SU-DHL-6 (cell line): ENCODE results near the gene SYNJ2.

Experiments
- EZH2phosphoT487 ChIP-seq: fragments of 200-600 bp; sonication (generic), shearing (Covaris generic); conservative IDR thresholded peaks from 2 replicates; pipeline ENCODE4 v1.6.1; 2018; ENCODE audit warnings: mild to moderate bottlenecking, antibody characterized with exemption, low read length, moderate library complexity, mixed read lengths
- TF ChIP-seq, protein P1 (sequence below): fragments of 200-600 bp; sonication (generic); IDR thresholded peaks from one replicate; pipeline ENCODE4 v1.5.1; 2017; ENCODE audit warnings: antibody characterized with exemption, mild to moderate bottlenecking, low read length, moderate library complexity; ENCODE audit not compliant: insufficient read depth, poor library complexity, severe bottlenecking

DNA sequence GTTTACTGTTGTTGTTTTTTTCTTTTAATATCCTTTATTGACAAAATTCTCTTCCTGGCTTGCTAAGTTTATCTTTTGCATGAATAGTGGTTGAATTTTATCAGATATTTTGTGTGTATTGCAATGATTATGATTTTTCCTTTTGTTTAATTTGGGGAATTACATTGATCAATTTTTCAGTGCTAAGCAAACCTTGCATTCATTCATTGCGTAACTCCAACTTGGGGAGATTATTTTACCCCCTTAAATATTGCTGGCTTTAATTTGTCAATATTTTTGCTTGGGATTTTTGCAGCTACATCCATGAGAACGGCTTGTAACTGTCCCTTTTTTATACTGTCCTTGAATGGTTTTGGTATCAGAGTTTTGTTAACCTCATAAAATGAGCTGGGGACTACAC is 123.0 kb downstream of the SYNJ2 start:
- TF ChIP-seq, protein P1, sequence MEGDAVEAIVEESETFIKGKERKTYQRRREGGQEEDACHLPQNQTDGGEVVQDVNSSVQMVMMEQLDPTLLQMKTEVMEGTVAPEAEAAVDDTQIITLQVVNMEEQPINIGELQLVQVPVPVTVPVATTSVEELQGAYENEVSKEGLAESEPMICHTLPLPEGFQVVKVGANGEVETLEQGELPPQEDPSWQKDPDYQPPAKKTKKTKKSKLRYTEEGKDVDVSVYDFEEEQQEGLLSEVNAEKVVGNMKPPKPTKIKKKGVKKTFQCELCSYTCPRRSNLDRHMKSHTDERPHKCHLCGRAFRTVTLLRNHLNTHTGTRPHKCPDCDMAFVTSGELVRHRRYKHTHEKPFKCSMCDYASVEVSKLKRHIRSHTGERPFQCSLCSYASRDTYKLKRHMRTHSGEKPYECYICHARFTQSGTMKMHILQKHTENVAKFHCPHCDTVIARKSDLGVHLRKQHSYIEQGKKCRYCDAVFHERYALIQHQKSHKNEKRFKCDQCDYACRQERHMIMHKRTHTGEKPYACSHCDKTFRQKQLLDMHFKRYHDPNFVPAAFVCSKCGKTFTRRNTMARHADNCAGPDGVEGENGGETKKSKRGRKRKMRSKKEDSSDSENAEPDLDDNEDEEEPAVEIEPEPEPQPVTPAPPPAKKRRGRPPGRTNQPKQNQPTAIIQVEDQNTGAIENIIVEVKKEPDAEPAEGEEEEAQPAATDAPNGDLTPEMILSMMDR: no peak
- TF ChIP-seq EZH2phosphoT487: no peak
